Epithelial cell of proximal tubule (primary cell): ENCODE results near the gene TLR3. TPM values are rescaled to one million over a fixed set of nuclear protein-coding genes. Genes with fewer than 3 reads are reported as not detected.
A peak's percentile ranks its signal among the peaks of the same experiment; 100 is the strongest.

Experiments used
- DNase-seq: peaks from one replicate; pipeline ENCODE4 v3.0.0-alpha.2; 2011; ENCODE audit warnings: low read depth
- H3K4me3 ChIP-seq: 2 replicates; pipeline ENCODE4 v1.5.1; 2011; ENCODE audit warnings: low read depth, mild to moderate bottlenecking, low read length
- total RNA-seq: library from RNA; depleted of rRNA; stranded (reverse); fragments of >200 nt; gene quantifications from 2 replicates; pipeline ENCODE4 v1.2.3, GENCODE V29; 2015
- TF ChIP-seq, protein P1 (sequence below): conservative IDR thresholded peaks from 2 replicates; pipeline ENCODE4 v1.5.1; 2012; ENCODE audit warnings: low read depth, mild to moderate bottlenecking, low read length

The TLR3 gene
- total RNA-seq, 1 donor from 2014 or later, result 4.7 TPM

- DNase-seq, result no peak
- TF ChIP-seq, protein P1, sequence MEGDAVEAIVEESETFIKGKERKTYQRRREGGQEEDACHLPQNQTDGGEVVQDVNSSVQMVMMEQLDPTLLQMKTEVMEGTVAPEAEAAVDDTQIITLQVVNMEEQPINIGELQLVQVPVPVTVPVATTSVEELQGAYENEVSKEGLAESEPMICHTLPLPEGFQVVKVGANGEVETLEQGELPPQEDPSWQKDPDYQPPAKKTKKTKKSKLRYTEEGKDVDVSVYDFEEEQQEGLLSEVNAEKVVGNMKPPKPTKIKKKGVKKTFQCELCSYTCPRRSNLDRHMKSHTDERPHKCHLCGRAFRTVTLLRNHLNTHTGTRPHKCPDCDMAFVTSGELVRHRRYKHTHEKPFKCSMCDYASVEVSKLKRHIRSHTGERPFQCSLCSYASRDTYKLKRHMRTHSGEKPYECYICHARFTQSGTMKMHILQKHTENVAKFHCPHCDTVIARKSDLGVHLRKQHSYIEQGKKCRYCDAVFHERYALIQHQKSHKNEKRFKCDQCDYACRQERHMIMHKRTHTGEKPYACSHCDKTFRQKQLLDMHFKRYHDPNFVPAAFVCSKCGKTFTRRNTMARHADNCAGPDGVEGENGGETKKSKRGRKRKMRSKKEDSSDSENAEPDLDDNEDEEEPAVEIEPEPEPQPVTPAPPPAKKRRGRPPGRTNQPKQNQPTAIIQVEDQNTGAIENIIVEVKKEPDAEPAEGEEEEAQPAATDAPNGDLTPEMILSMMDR, result no peak
- H3K4me3 ChIP-seq, result no peak overlapping the region
These were observed 26.4 kb downstream of the TLR3 start for GRCh38 chr4:186095406-186095805.

DNA sequence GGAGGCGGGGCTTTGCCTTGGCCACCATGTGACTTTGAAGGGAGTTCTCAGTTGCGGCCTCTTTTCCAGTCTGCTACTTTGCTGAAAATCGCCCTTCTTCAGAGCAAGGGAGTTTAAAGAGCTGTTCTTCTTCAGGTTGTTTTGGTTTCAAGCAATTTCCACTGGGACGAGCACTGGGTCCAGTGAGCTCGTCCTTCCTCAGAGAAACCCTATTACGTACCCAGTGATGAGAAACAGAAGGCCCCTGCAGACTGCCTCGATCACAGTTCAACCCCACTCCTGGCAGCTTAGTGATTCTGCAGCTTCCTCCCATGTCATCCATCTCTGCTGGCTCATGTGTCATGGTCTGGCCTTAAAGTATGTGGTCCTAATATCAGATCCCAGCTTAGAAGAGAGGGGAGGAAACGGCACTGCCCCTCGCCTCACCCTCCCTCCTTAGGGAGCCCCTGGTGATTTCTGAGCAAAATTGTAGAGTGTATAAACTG is 27.8 kb downstream of the TLR3 start:
- no peak for DNase-seq
- no peak overlapping the region for H3K4me3 ChIP-seq
- TF ChIP-seq, protein P1, result no peak

- no peak for DNase-seq
- TF ChIP-seq, protein P1, result no peak
- H3K4me3 ChIP-seq, result no peak overlapping the region
These were observed 28.4 kb downstream of the TLR3 start for GRCh38 chr4:186097386-186097785.

- no peak for DNase-seq
- TF ChIP-seq, protein P1, result no peak
- no peak overlapping the region for H3K4me3 ChIP-seq
These were observed 34.0 kb downstream of the TLR3 start for GRCh38 chr4:186102931-186103330.

DNA sequence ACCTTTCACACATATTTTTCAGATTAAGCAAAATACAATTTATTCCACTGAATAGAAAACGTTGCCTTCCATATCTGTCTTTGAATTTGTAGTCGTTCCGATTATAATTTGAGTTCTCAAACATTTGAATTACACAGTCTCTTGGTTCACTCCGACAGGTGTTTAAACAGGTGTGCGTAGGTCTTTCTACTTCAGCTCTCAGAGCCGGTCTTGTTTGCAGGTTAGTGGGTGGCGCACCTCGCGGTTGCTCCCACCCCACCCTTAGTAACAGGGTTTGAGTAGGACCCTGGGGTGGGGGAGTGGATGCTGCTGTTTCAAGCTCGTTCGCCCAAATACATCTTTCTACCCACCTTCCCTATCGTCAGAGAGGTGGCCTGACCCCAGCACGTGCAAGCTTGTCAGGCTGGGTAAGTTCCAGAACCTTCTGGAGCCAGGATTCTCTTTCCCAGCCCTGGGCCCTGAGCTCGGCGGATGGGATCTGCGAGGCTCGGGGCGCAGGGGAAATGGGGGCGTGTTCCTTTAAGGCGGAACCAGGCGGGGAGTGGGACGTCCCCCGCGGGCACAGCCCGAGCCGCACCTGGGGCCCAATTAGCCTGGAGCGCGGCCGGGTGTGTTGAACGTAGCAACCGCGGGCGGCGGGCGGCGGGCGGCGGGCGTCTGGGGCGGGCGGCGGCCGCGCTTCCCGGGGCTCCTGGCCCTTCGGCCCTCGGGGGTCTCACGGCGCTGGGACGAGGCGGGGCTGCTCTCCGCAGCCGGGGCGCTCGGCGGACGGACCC is 35.3 kb downstream of the TLR3 start, which contains the start of gene FAM149A:
Gene FAM149A, plus strand, starts transcription at position 591 of the 776 bp plus-strand sequence.
- TF ChIP-seq, protein P1, result no peak
- no peak for DNase-seq
- H3K4me3 ChIP-seq, result peak within 1 kb of the TSS; percentile 70

- peak overlapping the region; percentile 70 for H3K4me3 ChIP-seq
- no peak for DNase-seq
- TF ChIP-seq, protein P1, result no peak
These were observed 36.1 kb downstream of the TLR3 start for GRCh38 chr4:186104890-186105646.
